BJ (cell line): ENCODE results near the gene GADD45A. TPM values are rescaled to one million over a fixed set of nuclear protein-coding genes. Genes with fewer than 3 reads are reported as not detected.

Experiments used
- CTCF ChIA-PET: fragments of 350-600 bp; formaldehyde crosslinking; extraction: SDS; loops from one replicate; lab custom pipeline; 2021; ENCODE audit warnings: antibody characterized with exemption, inconsistent platforms; lab: Yijun Ruan, JAX
- POLR2A ChIA-PET: fragments of 300-600 bp; sonication (Branson Sonifier 250); formaldehyde crosslinking; extraction: SDS; loops from one replicate; lab custom pipeline; 2021; ENCODE audit warnings: antibody characterized with exemption; lab: Charles Lee
- DNase-seq: peaks from one replicate; pipeline ENCODE4 v3.0.0-alpha.2; 2011; ENCODE audit warnings: low read depth
- H3K27me3 ChIP-seq: 2 replicates; pipeline ENCODE4 v1.6.0; 2011; ENCODE audit warnings: low read length; ENCODE audit not compliant: control insufficient read depth, insufficient read depth
- H3K36me3 ChIP-seq: 2 replicates; pipeline ENCODE4 v1.5.1; 2011; ENCODE audit warnings: low read length; ENCODE audit not compliant: control insufficient read depth, insufficient read depth
- H3K4me3 ChIP-seq: 2 replicates; pipeline ENCODE4 v1.5.1; 2011; ENCODE audit warnings: low read depth, mild to moderate bottlenecking, control low read depth, low read length
- CTCF ChIP-seq: IDR thresholded peaks from 2 replicates; pipeline ENCODE4 v1.5.1; 2011; ENCODE audit warnings: low read depth, mild to moderate bottlenecking, control low read depth, inconsistent platforms, low read length, moderate library complexity; ENCODE audit not compliant: insufficient read depth
- polyA plus RNA-seq: library from polyadenylated mRNA; depleted of rRNA; stranded (reverse); fragments of >200 nt; gene quantifications from 2 replicates; pipeline ENCODE4 v1.2.3, GENCODE V29; 2011

The GADD45A gene
- polyA plus RNA-seq, 1 experiment = 32.1 TPM

GRCh38 chr1:67666636-67667035 lies 18.4 kb upstream of the GADD45A start:
- TF ChIP-seq CTCF = no peak
- H3K4me3 ChIP-seq = no peak overlapping the region
- ChIA-PET POLR2A (no interaction called here), CTCF (no interaction called here)
- DNase-seq = no peak
- no peaks in the 10 kb centered on the region for H3K27me3 ChIP-seq
- no peaks in the 10 kb centered on the region for H3K36me3 ChIP-seq

GRCh38 chr1:67668660-67669059 lies 16.3 kb upstream of the GADD45A start:
- POLR2A ChIA-PET = no interaction called here
- no peaks in the 10 kb centered on the region for H3K36me3 ChIP-seq
- CTCF ChIA-PET = interaction anchor here (0.6 to 1.5 kb wide), 2 partner anchors 39 to 106 kb away, joined by 3 to 4 read pairs; no protein-coding TSS in a partner anchor
- TF ChIP-seq CTCF = no peak
- DNase-seq = no peak
- no peaks in the 10 kb centered on the region for H3K27me3 ChIP-seq
- no peak overlapping the region for H3K4me3 ChIP-seq

- ChIA-PET CTCF (no interaction called here), POLR2A (no interaction called here)
- no peak for TF ChIP-seq CTCF
Observed at GRCh38 chr1:67672260-67672803, 12.7 kb upstream of the GADD45A start.

GRCh38 chr1:67673468-67674201 lies 11.4 kb upstream of the GADD45A start:
- POLR2A ChIA-PET = no interaction called here
- no peak for DNase-seq
- Histone ChIP-seq H3K27me3 (no peaks in the 10 kb centered on the region), H3K36me3 (no peaks in the 10 kb centered on the region), H3K4me3 (no peak overlapping the region)
- no peak for TF ChIP-seq CTCF
- CTCF ChIA-PET = interaction anchor here (0.8 to 3.5 kb wide), 5 partner anchors 9 to 112 kb away, joined by 3 to 18 read pairs (median 4); no protein-coding TSS in a partner anchor

More at GRCh38 chr1:67672260-67672803, 12.7 kb upstream of the GADD45A start:
- DNase-seq = no peak
- no peaks in the 10 kb centered on the region for H3K36me3 ChIP-seq
- no peaks in the 10 kb centered on the region for H3K27me3 ChIP-seq
- H3K4me3 ChIP-seq = no peak overlapping the region

- no peak for TF ChIP-seq CTCF
- no peaks in the 10 kb centered on the region for H3K27me3 ChIP-seq
- CTCF ChIA-PET = interaction anchor here (0.8 to 3.5 kb wide), 5 partner anchors 8 to 113 kb away, joined by 3 to 18 read pairs (median 4); no protein-coding TSS in a partner anchor
- H3K36me3 ChIP-seq = no peaks in the 10 kb centered on the region
- no peak for DNase-seq
- POLR2A ChIA-PET = interaction anchor here (1.0 kb wide), 1 partner anchor 12 kb away, joined by 10 read pairs; no protein-coding TSS in a partner anchor
- no peak overlapping the region for H3K4me3 ChIP-seq
Observed at GRCh38 chr1:67674260-67675011, 10.6 kb upstream of the GADD45A start.
